T-helper 17 cell (primary cell): ENCODE measurements around the gene SLC12A7. TPM values are rescaled to one million over a fixed set of nuclear protein-coding genes. Genes with fewer than 3 reads are reported as not detected.

ENCODE experiments used
- ATAC-seq: fragments of 150-1000 bp; cut with Tn5 transposase; 2 replicates; pipeline ENCODE4 v1.10.0; 2021; ENCODE audit warnings: mild to moderate bottlenecking, moderate library complexity
- DNase-seq, 3 donors: peaks; one replicate each; pipeline versions ENCODE4 v3.0.0 to v3.0.0-alpha.2; 2020 to 2021
- H3K9me3 ChIP-seq: one replicate; pipeline ENCODE4 v1.7.0; 2013; ENCODE audit warnings: low read length, mild to moderate bottlenecking; ENCODE audit not compliant: control insufficient read depth, poor library complexity, severe bottlenecking
- H3K27ac Mint-ChIP-seq: one replicate; pipeline ENCODE4 v1.8.0; 2022; ENCODE audit warnings: mild to moderate bottlenecking, moderate library complexity, mixed read lengths
- H3K27me3 Mint-ChIP-seq: one replicate; pipeline ENCODE4 v1.8.0; 2022; ENCODE audit warnings: mixed read lengths
- H3K36me3 Mint-ChIP-seq: one replicate; pipeline ENCODE4 v1.8.0; 2022; ENCODE audit warnings: low read depth, mixed read lengths
- H3K4me1 Mint-ChIP-seq: one replicate; pipeline ENCODE4 v1.8.0; 2022; ENCODE audit warnings: mild to moderate bottlenecking, mixed read lengths
- H3K4me3 Mint-ChIP-seq: one replicate; pipeline ENCODE4 v1.8.0; 2022; ENCODE audit warnings: mild to moderate bottlenecking, moderate library complexity, mixed read lengths
- total RNA-seq, 4 donors: library from RNA in 2 of 4; stranded (reverse) in 2 of 4; gene quantifications; one replicate each; pipeline ENCODE4 v1.2.3 and lab custom pipeline; 2022 to 2026

Gene SLC12A7
- total RNA-seq, 2 donors from 2014 or later = 36.6 to 88.0 TPM

DNA sequence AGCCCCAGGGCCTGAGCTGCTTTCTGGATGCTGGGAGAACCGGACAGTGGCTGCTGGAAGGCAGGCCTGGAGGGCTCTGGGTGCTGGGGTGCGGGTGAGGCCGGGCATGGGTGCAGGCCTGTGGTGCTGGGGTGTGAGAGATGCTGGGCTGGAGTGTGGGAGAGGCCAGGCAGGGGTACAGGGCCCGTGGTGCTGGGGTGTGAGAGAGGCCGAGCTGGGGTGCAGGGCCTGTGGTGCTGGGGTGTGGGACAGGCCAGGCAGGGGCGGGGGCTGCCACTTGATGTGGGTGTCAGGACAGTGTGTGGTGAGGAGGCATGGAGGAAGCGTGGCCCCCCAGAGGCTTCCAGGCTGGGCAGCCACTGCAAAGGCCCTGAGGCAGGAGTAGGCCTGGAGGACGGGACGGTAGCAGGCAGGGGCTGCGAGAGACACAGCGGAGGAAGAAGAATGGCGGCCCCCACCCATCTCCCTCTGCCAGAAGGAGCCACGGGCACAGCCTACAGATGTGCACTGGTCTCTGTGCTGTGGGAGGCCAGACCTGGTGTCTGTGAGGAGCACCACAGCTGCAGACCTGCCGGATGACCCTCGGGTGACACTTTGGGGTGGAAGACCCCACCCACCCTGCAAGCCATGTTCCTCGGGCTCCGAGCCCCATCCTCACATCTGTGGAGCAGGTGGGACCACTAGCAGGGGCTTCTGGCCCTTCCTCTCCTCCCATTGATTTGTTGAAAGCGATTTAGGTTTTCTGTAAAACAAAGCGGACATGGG, 94.0 kb downstream of the SLC12A7 start:
- no peak overlapping the region for H3K4me3 Mint-ChIP-seq
- H3K27me3 Mint-ChIP-seq = peaks cover 6% of the 10 kb centered on the region
- no peaks in the 10 kb centered on the region for H3K9me3 ChIP-seq
- H3K36me3 Mint-ChIP-seq = no peaks in the 10 kb centered on the region
- DNase-seq (no peak), ATAC-seq (no peak)
- H3K4me1 Mint-ChIP-seq = no peaks in the 10 kb centered on the region
- no peak overlapping the region for H3K27ac Mint-ChIP-seq

DNA sequence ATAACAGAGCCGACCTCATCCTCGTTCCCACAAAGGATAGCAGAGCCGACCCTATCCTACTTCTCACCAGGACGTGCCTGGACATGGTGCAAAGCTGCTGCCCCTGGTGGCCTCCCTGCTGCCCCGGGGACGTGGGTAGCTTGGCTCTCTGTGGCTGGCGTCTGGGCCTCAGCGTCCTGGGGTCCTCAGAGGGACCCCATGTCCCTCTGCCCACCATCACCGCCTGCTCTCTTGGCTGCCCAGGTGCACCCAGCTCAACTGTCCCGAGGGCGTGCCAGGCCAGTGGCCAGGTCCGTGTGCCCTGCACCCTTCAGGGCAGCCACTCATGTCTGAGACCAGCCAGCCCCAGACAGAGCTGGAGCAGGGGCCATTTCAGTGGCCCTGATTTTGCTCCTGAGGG, 94.8 kb downstream of the SLC12A7 start:
- Mint-ChIP-seq H3K4me3 (no peak overlapping the region), H3K36me3 (no peaks in the 10 kb centered on the region), H3K27ac (no peak overlapping the region), H3K4me1 (no peaks in the 10 kb centered on the region), H3K27me3 (peaks cover 11% of the 10 kb centered on the region)
- H3K9me3 ChIP-seq = no peaks in the 10 kb centered on the region
- ATAC-seq (no peak), DNase-seq (no peak)

DNA sequence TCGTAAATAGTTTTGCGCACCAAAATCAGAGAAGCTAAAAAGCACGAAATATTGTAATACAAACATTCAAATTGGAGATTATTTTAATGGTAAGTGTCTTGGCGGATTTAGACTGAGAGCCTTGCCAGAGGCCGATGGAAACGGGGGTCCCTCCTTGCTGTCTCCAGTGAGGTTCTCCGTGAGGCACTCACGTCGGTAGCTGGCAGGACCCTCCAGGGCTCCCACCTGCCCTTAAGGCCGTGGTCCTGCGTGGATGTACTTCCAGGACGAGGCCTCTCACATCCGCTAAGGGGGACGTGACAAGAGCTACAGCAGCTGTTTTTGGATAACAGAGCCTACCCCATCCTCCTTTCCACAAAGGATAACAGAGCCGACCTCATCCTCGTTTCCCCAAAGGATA, 95.4 kb downstream of the SLC12A7 start:
- peaks cover under 1% of the 10 kb centered on the region for H3K4me1 Mint-ChIP-seq
- ATAC-seq = no peak
- H3K36me3 Mint-ChIP-seq = no peaks in the 10 kb centered on the region
- H3K27me3 Mint-ChIP-seq = peaks cover 16% of the 10 kb centered on the region
- H3K9me3 ChIP-seq = no peaks in the 10 kb centered on the region
- DNase-seq = no peak
- no peak overlapping the region for H3K27ac Mint-ChIP-seq
- no peak overlapping the region for H3K4me3 Mint-ChIP-seq

DNA sequence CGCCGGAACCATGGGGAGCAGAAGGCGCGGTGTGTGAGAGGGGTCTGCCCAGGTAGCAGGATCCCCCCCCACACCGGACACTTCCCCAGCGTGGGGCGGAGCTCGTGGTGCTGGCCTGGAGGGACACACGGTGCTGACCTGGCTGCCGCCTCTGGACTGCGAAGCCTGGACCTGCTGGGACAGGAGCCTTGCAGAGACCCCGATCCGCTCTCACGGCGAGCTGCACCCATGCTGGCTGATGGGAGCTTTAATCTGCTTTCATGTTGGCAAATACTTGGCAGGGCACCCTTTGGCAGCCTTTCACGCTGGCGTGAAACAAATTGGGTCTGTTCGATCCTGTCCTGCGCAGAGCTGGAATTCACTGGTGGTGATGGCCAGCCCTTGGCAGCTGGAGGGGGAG, 95.8 kb downstream of the SLC12A7 start:
- no peaks in the 10 kb centered on the region for H3K9me3 ChIP-seq
- Mint-ChIP-seq H3K36me3 (no peaks in the 10 kb centered on the region), H3K4me3 (no peak overlapping the region), H3K27me3 (peaks cover 20% of the 10 kb centered on the region), H3K4me1 (peaks cover 5% of the 10 kb centered on the region), H3K27ac (no peak overlapping the region)
- ATAC-seq (no peak), DNase-seq (no peak)

DNA sequence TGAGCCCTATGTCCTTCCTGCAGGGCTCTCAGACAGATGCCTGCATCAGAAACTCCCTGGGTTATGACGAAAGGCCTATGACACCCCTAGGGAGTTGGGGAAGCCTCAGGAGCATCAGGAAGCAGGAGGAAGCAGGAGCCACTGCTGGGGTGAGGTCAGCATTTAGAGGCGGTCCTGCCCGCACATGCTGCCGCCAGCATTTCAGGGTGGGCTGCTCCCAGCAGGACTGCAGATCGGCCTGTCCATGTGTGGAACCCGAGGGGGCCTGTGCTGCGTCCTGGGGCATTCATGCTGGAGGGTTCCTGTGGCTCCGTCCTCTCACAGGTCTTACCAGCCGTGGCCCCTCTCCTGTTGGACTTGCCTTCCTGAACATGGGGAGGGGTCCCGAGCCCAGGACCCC, 96.4 kb downstream of the SLC12A7 start:
- no peak for ATAC-seq

DNA sequence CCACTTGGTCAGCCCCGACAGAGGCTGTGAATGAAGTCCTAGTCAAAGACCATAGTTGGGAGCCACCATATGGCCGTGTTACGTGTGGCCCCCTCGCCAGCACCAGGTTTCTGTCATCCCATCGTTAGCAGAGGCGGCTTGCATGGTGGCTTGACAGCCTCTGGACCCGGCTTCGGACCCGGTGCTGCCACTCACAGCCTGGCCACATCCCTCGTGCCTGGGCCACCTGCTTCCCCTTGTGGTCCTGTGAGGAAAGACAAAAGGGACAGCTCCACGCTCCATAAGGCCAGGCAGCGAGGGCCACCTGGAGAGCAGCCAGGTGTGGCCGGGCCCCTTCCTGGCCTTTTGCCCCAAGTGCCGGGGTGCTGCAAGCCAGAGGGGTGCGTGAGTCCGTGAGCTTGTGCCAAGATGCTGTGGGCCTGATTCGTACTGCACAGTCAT, 97.1 kb downstream of the SLC12A7 start:
- DNase-seq (no peak), ATAC-seq (no peak)
- Mint-ChIP-seq H3K27ac (no peak overlapping the region), H3K36me3 (no peaks in the 10 kb centered on the region), H3K4me1 (peaks cover 6% of the 10 kb centered on the region), H3K4me3 (no peak overlapping the region), H3K27me3 (peaks cover 33% of the 10 kb centered on the region)
- no peaks in the 10 kb centered on the region for H3K9me3 ChIP-seq

More for the DNA sequence above, 96.4 kb downstream of the SLC12A7 start:
- no peak for DNase-seq
- Mint-ChIP-seq H3K27ac (no peak overlapping the region), H3K36me3 (no peaks in the 10 kb centered on the region), H3K27me3 (peaks cover 26% of the 10 kb centered on the region), H3K4me1 (peaks cover 5% of the 10 kb centered on the region), H3K4me3 (no peak overlapping the region)
- H3K9me3 ChIP-seq = no peaks in the 10 kb centered on the region

DNA sequence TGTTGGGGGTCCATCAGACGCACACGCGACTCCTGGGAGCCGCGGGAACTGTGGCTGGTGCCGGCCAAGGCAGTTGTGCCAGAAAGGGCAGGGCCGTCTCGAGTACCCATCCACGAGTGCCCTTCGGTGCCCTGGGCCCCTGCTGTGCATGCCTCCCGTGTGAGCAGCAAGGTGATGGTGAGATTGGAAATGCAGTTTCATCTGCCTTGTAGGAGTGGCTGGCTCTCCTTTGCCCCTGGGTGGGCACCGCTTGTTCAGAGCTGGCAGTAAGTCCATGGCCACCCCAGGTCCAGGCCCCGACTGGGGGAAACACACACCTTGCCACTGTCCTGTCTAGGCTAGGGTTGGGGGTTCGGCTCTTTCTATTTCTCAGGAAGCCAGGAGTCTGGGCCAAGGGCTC, 97.5 kb downstream of the SLC12A7 start:
- H3K4me3 Mint-ChIP-seq = no peak overlapping the region
- H3K9me3 ChIP-seq = no peaks in the 10 kb centered on the region
- no peak for ATAC-seq
- no peak overlapping the region for H3K27ac Mint-ChIP-seq
- DNase-seq = no peak
- H3K4me1 Mint-ChIP-seq = peaks cover 6% of the 10 kb centered on the region
- H3K27me3 Mint-ChIP-seq = peaks cover 34% of the 10 kb centered on the region
- H3K36me3 Mint-ChIP-seq = no peaks in the 10 kb centered on the region

DNA sequence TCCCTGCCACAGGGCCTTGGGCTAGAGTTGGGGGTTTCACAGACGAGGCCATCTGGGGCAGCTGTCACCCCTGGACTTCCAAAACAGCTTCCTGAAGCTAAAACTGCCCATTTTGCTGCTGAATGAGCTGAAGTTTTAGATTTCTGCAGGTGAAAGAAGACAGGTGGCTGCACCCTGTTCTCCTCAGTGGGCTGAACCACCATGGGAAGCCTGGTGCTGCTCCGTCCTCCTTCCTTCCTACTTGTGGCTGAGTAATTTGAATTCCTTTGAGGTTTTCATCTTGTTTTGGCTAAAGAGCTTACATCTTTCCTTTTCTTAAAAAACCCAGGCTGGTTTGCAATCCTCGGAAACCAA, 97.9 kb downstream of the SLC12A7 start:
- Mint-ChIP-seq H3K27ac (no peak overlapping the region), H3K27me3 (peaks cover 34% of the 10 kb centered on the region), H3K4me3 (no peak overlapping the region), H3K4me1 (peaks cover 6% of the 10 kb centered on the region), H3K36me3 (no peaks in the 10 kb centered on the region)
- ATAC-seq (no peak), DNase-seq (no peak)
- no peaks in the 10 kb centered on the region for H3K9me3 ChIP-seq

DNA sequence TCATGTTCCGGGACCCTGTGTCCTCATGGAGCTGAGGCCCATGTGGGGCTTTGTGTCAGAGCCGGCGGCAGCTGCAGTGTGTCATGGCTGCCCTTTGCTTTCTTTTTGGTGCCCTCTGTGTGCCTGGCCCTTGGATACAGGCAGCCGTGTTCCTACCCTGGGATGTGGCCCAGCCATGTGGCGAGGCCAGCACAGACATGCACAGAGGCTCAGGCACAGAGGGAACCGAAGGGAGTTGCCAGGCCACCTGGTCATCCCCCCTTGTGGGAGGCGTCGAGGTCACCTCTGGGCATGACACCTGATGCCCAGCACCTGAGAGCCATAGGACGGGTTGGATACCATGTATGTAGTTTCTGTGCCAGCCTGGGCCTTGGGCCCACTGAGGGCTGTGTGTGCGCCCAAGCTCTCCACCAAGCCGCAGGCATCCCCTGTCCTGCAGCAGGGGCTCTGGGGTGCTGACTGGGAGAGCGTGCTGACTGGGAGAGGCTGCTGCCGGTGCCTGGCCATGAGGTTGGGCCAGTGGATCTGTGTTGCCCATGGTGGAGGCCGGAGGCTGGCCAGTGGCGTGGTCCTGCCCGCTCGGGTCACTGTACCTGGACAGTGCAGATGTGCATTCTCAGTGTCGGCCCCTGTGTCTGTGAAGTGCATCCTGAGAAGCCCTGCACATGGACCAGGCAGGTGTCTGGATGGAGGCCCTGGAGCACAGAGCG, 98.5 kb downstream of the SLC12A7 start:
- H3K27me3 Mint-ChIP-seq = peaks cover 34% of the 10 kb centered on the region
- peak in 1 of 3 donors; percentile 6 for DNase-seq
- ATAC-seq = no peak
- H3K36me3 Mint-ChIP-seq = no peaks in the 10 kb centered on the region
- H3K9me3 ChIP-seq = no peaks in the 10 kb centered on the region
- H3K4me3 Mint-ChIP-seq = no peak overlapping the region
- H3K4me1 Mint-ChIP-seq = peaks cover 6% of the 10 kb centered on the region
- no peak overlapping the region for H3K27ac Mint-ChIP-seq

DNA sequence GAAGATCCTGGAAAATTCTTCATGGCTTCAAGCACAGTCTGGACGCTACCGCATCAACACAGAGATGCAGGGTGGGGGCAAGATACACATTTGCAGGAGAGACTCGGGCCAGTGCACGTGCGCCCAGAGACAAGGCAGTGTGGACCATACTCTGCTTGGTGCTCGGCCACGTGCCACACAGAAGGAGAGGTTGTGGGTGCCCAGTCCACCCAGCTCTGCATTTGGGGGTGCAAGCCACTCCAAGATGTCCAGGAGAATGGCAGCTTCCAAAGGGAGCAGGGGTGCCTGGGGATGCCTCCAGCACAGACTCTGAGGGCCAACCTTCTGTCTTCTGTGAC, 99.0 kb downstream of the SLC12A7 start:
- Mint-ChIP-seq H3K27me3 (peaks cover 37% of the 10 kb centered on the region), H3K4me1 (peaks cover 9% of the 10 kb centered on the region), H3K4me3 (no peak overlapping the region), H3K36me3 (peaks cover under 1% of the 10 kb centered on the region), H3K27ac (no peak overlapping the region)
- no peaks in the 10 kb centered on the region for H3K9me3 ChIP-seq
- no peak for ATAC-seq
- DNase-seq = no peak

DNA sequence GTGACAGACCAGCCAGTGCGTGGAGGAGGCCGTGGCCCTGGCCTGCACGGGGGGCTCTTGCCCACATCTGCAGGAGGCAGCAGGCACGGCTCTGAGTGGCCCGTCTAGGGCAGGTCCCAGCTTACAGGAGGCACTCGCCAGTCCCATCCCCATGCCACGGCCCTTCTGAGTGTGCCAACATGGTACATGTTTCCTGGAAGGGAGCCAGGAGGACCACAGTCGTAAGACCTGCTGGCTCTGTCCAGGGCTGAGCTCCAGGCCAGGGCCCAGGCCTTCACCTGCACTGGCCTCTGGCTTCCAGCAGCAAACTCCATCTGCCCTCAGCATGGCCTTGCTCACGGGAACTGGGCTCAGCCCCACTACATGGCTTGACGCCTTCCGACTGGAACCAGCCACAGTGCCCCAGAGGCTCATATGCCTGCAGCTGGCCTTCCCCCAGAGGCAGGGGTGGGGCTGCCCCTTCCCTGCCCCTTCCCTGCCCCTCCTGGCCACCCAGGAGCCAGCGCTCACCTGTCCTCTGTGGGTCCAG, 99.5 kb downstream of the SLC12A7 start:
- Mint-ChIP-seq H3K27me3 (peaks cover 42% of the 10 kb centered on the region), H3K36me3 (peaks cover 2% of the 10 kb centered on the region), H3K4me1 (peaks cover 11% of the 10 kb centered on the region), H3K4me3 (no peak overlapping the region), H3K27ac (no peak overlapping the region)
- no peak for DNase-seq
- no peak for ATAC-seq
- no peaks in the 10 kb centered on the region for H3K9me3 ChIP-seq

DNA sequence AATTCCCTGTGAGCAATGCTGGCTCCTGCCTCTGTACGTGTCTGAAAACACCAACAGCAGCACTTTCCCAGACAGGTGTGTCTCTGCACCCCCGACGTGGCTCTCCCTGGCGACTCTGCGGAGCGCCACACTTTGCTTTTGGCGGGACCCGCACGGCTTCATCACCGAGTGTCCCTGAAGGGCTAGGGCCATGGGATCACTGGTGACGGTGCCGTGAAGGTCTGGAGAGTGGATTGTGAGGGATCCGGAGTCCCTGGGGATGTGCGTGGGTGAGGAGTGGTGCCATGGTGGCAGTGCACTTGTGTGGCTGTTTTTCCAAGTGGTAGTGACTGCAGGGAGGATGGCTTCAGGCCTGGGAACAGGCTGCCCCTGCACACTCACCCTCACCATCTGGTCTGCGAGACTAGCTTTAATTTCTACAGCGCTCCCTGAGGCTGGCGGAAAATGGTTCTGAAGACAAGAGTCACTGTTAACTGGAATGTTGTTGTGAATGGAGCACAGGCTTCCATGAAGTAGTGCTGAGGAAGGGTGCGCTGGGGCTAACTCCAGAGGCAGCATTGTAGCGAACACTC, 100.0 kb downstream of the SLC12A7 start:
- Mint-ChIP-seq H3K27ac (no peak overlapping the region), H3K4me1 (peaks cover 11% of the 10 kb centered on the region), H3K36me3 (peaks cover 2% of the 10 kb centered on the region), H3K4me3 (no peak overlapping the region), H3K27me3 (peaks cover 47% of the 10 kb centered on the region)
- H3K9me3 ChIP-seq = no peaks in the 10 kb centered on the region
- ATAC-seq (no peak), DNase-seq (peak in 1 of 3 donors; percentile 3)

DNA sequence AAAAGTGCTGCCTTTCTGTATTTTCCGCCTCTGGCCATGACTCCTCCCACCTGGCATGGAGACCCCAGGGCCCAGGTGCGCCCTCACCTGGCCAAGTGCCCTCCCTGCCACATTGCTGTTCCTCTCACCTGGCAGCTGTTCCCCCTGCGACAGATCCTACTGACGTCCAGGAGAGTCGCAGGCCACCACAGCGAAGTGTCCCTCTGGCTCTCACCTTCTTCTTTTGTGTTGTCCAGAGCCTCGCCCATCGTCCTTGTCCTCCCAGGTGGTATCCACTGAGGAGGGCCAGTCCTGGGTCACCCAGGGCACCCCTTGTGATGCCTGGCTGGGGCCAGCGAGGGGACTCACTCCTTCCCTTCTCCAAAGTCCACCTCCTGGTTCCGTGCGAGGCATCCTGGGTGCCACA, 100.6 kb downstream of the SLC12A7 start:
- peaks cover 11% of the 10 kb centered on the region for H3K4me1 Mint-ChIP-seq
- ATAC-seq (peak; percentile 54), DNase-seq (peak in 2 of 3 donors; percentile 22 to 36)
- peaks cover 47% of the 10 kb centered on the region for H3K27me3 Mint-ChIP-seq
- H3K4me3 Mint-ChIP-seq = peak overlapping the region; percentile 15
- H3K9me3 ChIP-seq = no peaks in the 10 kb centered on the region
- no peak overlapping the region for H3K27ac Mint-ChIP-seq
- H3K36me3 Mint-ChIP-seq = peaks cover 2% of the 10 kb centered on the region
